Measurements from ENCODE around the gene PLA2G1B. TPM values are rescaled to one million over a fixed set of nuclear protein-coding genes. Genes with fewer than 3 reads are reported as not detected.

PLA2G1B gene
- total and polyA plus RNA-seq, 2 of the 13 experiments (the other 11 are each of a cell fraction or from before 2014, with no cell fraction given): 0.33 to 1.4 TPM

DNA sequence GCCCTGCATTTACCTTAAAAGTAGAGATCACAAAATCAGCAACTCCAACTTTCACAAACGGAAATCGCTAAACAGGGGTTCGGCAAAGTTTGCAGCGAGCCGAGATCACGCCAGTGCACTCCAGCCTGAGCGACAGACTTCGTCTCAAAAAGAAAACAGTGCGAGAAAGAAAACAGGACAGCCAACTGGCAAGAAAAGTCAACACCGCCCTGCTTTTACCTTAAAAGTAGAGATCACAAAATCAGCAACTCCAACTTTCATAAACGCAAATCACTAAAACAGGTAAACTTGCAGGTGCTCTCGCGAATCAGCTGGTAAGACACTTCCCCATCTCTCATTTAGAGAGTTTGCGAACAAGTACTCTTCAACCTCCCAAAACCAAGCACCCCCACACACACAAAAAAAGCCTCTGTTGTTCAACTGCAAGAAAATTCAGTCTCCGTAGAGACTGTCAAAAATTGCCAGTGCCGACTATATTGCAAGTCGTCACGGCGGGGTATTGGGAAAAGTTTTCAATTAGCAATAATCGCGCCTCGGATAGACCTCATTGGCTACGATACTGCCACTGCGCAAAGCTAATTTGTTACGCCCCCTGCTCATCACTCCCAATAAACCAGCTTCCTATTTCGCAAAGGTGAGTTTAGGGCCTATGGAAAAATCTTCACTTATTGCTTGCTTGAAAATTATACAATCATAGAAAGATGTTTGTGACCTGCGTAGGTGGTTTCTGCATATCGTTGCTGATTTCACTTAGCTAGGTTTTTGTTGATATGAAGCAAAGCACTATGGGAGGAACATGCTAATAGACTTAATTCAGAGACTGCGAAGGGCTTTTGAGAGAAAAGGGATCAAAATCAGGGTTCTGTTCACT is 34.7 kb downstream of the PLA2G1B start, which contains the start of gene RNU4-1 (continued):
- peak; percentile 50 for TF ChIP-seq BRD4 (CRISPR knock-in tag; IDR thresholded peaks at IDR 0.05)
- 0 out of 2 replicates have a peak, but pooled peaks have one; percentile 69 for TF ChIP-seq TFE3 (CRISPR knock-in tag; IDR thresholded peaks at IDR 0.05)
- TF ChIP-seq REL (CRISPR knock-in tag; conservative IDR thresholded peaks at IDR 0.05): peak; percentile 80; the same call in 1 of the 2 replicates
- TF ChIP-seq ETV6 (CRISPR knock-in tag; conservative IDR thresholded peaks at IDR 0.05): 0 out of 2 replicates have a peak, but pooled peaks have one; percentile 86
- TF ChIP-seq SOX5 (CRISPR knock-in tag; IDR thresholded peaks at IDR 0.05; ENCODE audit: borderline replicate concordance): peak; percentile 62
- no peak for TF ChIP-seq HHEX (CRISPR knock-in tag; IDR thresholded peaks at IDR 0.05)
- TF ChIP-seq, protein P1, sequence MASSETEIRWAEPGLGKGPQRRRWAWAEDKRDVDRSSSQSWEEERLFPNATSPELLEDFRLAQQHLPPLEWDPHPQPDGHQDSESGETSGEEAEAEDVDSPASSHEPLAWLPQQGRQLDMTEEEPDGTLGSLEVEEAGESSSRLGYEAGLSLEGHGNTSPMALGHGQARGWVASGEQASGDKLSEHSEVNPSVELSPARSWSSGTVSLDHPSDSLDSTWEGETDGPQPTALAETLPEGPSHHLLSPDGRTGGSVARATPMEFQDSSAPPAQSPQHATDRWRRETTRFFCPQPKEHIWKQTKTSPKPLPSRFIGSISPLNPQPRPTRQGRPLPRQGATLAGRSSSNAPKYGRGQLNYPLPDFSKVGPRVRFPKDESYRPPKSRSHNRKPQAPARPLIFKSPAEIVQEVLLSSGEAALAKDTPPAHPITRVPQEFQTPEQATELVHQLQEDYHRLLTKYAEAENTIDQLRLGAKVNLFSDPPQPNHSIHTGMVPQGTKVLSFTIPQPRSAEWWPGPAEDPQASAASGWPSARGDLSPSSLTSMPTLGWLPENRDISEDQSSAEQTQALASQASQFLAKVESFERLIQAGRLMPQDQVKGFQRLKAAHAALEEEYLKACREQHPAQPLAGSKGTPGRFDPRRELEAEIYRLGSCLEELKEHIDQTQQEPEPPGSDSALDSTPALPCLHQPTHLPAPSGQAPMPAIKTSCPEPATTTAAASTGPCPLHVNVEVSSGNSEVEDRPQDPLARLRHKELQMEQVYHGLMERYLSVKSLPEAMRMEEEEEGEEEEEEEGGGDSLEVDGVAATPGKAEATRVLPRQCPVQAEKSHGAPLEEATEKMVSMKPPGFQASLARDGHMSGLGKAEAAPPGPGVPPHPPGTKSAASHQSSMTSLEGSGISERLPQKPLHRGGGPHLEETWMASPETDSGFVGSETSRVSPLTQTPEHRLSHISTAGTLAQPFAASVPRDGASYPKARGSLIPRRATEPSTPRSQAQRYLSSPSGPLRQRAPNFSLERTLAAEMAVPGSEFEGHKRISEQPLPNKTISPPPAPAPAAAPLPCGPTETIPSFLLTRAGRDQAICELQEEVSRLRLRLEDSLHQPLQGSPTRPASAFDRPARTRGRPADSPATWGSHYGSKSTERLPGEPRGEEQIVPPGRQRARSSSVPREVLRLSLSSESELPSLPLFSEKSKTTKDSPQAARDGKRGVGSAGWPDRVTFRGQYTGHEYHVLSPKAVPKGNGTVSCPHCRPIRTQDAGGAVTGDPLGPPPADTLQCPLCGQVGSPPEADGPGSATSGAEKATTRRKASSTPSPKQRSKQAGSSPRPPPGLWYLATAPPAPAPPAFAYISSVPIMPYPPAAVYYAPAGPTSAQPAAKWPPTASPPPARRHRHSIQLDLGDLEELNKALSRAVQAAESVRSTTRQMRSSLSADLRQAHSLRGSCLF (CRISPR knock-in tag; IDR thresholded peaks at IDR 0.05; ENCODE audit: borderline replicate concordance): no peak; the same call in 1 of the 2 replicates
- TF ChIP-seq PAX8 (CRISPR knock-in tag; IDR thresholded peaks at IDR 0.05; ENCODE audit: borderline replicate concordance): no peak
- peak; percentile 61; the same call in 1 of the 2 replicates for TF ChIP-seq ETV5 (CRISPR knock-in tag; IDR thresholded peaks at IDR 0.05; ENCODE audit: borderline replicate concordance)
- TF ChIP-seq ZC3H13 (CRISPR knock-in tag; IDR thresholded peaks at IDR 0.05): peak; percentile 75
- 0 out of 2 replicates have a peak, but pooled peaks have one; percentile 24 for TF ChIP-seq NFAT5 (CRISPR knock-in tag; IDR thresholded peaks at IDR 0.05)
- peak; percentile 51; the same call in 1 of the 2 replicates for TF ChIP-seq ZFP90 (CRISPR knock-in tag; IDR thresholded peaks at IDR 0.05; ENCODE audit: borderline replicate concordance)
- TF ChIP-seq AGO1 (IDR thresholded peaks at IDR 0.05; ENCODE audit: low read depth, low read length, poor library complexity, severe bottlenecking): no peak
- TF ChIP-seq, protein P2, sequence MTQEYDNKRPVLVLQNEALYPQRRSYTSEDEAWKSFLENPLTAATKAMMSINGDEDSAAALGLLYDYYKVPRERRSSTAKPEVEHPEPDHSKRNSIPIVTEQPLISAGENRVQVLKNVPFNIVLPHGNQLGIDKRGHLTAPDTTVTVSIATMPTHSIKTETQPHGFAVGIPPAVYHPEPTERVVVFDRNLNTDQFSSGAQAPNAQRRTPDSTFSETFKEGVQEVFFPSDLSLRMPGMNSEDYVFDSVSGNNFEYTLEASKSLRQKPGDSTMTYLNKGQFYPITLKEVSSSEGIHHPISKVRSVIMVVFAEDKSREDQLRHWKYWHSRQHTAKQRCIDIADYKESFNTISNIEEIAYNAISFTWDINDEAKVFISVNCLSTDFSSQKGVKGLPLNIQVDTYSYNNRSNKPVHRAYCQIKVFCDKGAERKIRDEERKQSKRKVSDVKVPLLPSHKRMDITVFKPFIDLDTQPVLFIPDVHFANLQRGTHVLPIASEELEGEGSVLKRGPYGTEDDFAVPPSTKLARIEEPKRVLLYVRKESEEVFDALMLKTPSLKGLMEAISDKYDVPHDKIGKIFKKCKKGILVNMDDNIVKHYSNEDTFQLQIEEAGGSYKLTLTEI (CRISPR knock-in tag; conservative IDR thresholded peaks at IDR 0.05): no peak
